GM11168 (cell line): ENCODE results near the gene KCNH8.

Experiments used
- in situ Hi-C: fragments of 300-500 bp; cut with MboI; formaldehyde crosslinking; loops from one replicate; pipeline ENCODE4 v1.12.0; 2022; ENCODE audit warnings: low sequenced_read_pairs; ENCODE audit not compliant: unreplicated experiment

The KCNH8 gene

GRCh38 chr3:19559724-19560442 lies 411.6 kb downstream of the KCNH8 start:
- in situ Hi-C loops: no loop called here

- in situ Hi-C loops: no loop called here
Measured at GRCh38 chr3:19573644-19574043, 425.3 kb downstream of the KCNH8 start.

- in situ Hi-C loops: no loop called here
Measured at GRCh38 chr3:19574268-19574667, 426.0 kb downstream of the KCNH8 start.

- in situ Hi-C loops: no loop called here
Measured at GRCh38 chr3:19576343-19576742, 428.0 kb downstream of the KCNH8 start.
